ENCODE measurements around the gene FSIP1. TPM values are rescaled to one million over a fixed set of nuclear protein-coding genes. Genes with fewer than 3 reads are reported as not detected.

Gene FSIP1
- total RNA-seq, 2 experiments from 2014 or later: 0.50 to 0.56 TPM

DNA sequence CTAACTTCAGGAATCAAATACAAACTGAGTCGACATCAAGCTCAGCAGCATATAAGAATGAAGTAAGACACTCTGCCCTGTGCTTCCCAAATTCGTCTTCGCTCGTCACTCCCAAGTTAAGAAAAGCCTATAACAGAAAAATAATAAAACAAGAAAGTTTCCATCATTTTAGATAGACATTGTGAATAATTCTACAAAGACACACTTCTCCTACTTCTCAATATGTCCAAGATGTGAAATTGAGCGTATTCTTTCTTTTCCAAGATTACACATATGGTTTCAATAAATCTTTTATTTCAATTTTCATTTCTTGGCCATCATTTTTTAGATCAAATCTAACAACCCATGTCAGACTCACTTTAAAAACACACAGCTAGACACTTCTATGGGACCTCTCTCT, 85.1 kb downstream of the FSIP1 start:
- Mint-ChIP-seq H3K4me1 (no peaks in the 10 kb centered on the region), H3K27me3 (peaks cover 11% of the 10 kb centered on the region), H3K27ac (no peak overlapping the region), H3K36me3 (no peaks in the 10 kb centered on the region), H3K4me3 (no peak overlapping the region), H3K9me3 (ENCODE audit: low read depth) (no peaks in the 10 kb centered on the region)
- CTCF ChIA-PET: interaction anchor here (0.6 to 1.5 kb wide), 2 partner anchors 59 to 102 kb away, joined by 3 to 4 read pairs; no protein-coding TSS in a partner anchor
- ATAC-seq: no peak
- no peak for DNase-seq

GRCh38 chr15:39695793-39696192, 86.8 kb downstream of the FSIP1 start:
- ATAC-seq: no peak
- H3K4me1 Mint-ChIP-seq: peaks cover 2% of the 10 kb centered on the region

DNA sequence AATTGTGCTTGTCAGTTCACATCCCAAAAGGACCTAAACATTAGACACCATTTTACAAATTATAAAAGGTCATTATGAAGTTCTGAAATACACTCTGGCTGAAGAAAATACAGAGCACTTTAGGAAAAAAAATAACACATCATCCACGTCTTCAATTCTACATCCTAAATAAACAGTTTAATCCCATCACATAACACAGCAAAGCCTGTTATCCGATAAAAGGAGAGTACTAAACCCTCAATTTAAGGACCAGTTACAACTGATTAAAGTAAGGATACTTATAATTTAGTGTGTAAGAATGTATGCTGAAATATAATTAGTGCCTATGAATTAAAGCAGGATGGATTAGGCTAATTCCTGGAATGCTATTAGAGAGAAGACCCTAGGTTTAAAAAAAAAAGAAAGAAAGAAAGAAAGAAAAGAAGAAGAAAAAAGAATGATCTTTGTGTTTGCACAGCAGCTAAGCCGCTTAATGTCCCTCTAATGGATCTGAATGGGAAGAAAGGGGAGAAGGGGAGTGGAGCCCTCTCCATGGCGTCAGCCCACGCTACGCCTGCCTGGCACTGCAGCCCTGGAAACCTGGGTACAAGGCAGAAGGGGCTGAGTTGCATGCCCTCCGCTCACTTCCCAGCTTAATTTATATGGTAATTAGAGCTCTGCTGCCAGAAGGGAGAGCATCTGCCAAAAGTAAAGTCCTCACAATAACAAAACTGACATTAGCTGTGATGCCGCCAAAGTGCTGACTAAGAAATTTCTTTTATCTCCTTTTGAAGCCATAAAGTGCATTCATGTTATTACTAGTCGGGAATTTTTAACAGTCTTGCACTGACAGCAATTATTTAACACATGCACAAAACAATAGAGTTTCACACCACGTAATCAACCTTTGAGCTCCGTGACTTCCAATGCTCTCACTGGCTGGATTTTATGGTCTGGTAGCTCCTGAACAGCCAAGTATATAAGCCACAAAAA, 90.0 kb downstream of the FSIP1 start:
- Mint-ChIP-seq H3K4me1 (peaks cover 2% of the 10 kb centered on the region), H3K9me3 (ENCODE audit: low read depth) (no peaks in the 10 kb centered on the region), H3K4me3 (no peak overlapping the region), H3K27ac (no peak overlapping the region), H3K27me3 (peaks cover 11% of the 10 kb centered on the region), H3K36me3 (no peaks in the 10 kb centered on the region)
- CTCF ChIA-PET: interaction anchor here (0.7 to 1.0 kb wide), 2 partner anchors 56 to 65 kb away, joined by 3 read pairs; no protein-coding TSS in a partner anchor
- DNase-seq: no peak
- no peak for ATAC-seq

More at GRCh38 chr15:39695793-39696192, 86.8 kb downstream of the FSIP1 start:
- CTCF ChIA-PET: no interaction called here
- H3K27ac Mint-ChIP-seq: no peak overlapping the region
- no peaks in the 10 kb centered on the region for H3K36me3 Mint-ChIP-seq
- peaks cover 12% of the 10 kb centered on the region for H3K27me3 Mint-ChIP-seq
- DNase-seq: no peak
- H3K4me3 Mint-ChIP-seq: no peak overlapping the region
- no peaks in the 10 kb centered on the region for H3K9me3 Mint-ChIP-seq (ENCODE audit: low read depth)

- Mint-ChIP-seq H3K4me3 (no peak overlapping the region), H3K9me3 (ENCODE audit: low read depth) (no peaks in the 10 kb centered on the region), H3K27me3 (peaks cover 9% of the 10 kb centered on the region), H3K4me1 (peaks cover 2% of the 10 kb centered on the region), H3K27ac (no peak overlapping the region), H3K36me3 (no peaks in the 10 kb centered on the region)
- ATAC-seq (no peak), DNase-seq (no peak)
- CTCF ChIA-PET: interaction anchor here (0.7 kb wide), 1 partner anchor 66 kb away, joined by 3 read pairs; no protein-coding TSS in a partner anchor
Measured at GRCh38 chr15:39690881-39691634, 91.6 kb downstream of the FSIP1 start.

GRCh38 chr15:39687965-39688364, 94.7 kb downstream of the FSIP1 start:
- Mint-ChIP-seq H3K27ac (no peak overlapping the region), H3K36me3 (no peaks in the 10 kb centered on the region), H3K9me3 (ENCODE audit: low read depth) (no peaks in the 10 kb centered on the region), H3K4me3 (no peak overlapping the region), H3K27me3 (peaks cover 6% of the 10 kb centered on the region), H3K4me1 (peaks cover 4% of the 10 kb centered on the region)
- CTCF ChIA-PET: interaction anchor here (1.0 to 2.8 kb wide), 2 partner anchors 23 to 69 kb away, joined by 4 to 36 read pairs; no protein-coding TSS in a partner anchor
- no peak for ATAC-seq
- DNase-seq: no peak

- Mint-ChIP-seq H3K27me3 (no peaks in the 10 kb centered on the region), H3K36me3 (no peaks in the 10 kb centered on the region)
- CTCF ChIA-PET: interaction anchor here (0.6 to 2.8 kb wide), 24 partner anchors 10 to 190 kb away, joined by 3 to 36 read pairs (median 4); partner anchors contain the start of gene FSIP1
Measured at GRCh38 chr15:39685999-39686613, 96.5 kb downstream of the FSIP1 start.

DNA sequence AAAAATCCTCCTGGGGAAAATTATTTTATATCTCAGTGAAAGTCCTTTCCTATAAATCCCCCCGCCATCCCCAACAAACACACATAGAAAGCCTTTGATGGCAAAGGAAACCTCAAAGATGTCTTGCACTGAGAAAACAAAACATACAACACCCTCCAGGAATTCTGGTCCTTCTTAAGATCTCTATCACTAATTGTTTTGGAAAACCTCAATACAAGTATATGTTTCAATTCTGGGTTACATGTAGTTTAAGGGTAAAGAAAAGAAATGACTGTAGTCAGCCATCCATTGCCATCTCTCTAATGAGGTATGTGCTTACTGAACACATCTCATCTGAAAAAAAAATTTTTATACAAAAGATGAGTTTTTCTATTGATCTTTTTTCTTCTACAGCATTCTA, 97.3 kb downstream of the FSIP1 start:
- CTCF ChIA-PET: interaction anchor here (0.6 to 2.8 kb wide), 21 partner anchors 9 to 191 kb away, joined by 3 to 36 read pairs (median 4); partner anchors contain the start of gene FSIP1
- no peak overlapping the region for H3K27ac Mint-ChIP-seq
- ATAC-seq: no peak

More at GRCh38 chr15:39685999-39686613, 96.5 kb downstream of the FSIP1 start:
- no peak overlapping the region for H3K4me3 Mint-ChIP-seq
- H3K27ac Mint-ChIP-seq: no peak overlapping the region
- no peaks in the 10 kb centered on the region for H3K9me3 Mint-ChIP-seq (ENCODE audit: low read depth)
- H3K4me1 Mint-ChIP-seq: peaks cover 4% of the 10 kb centered on the region
- ATAC-seq (peak; percentile 55), DNase-seq (no peak)

GRCh38 chr15:39684233-39684632, 98.4 kb downstream of the FSIP1 start:
- H3K4me3 Mint-ChIP-seq: no peak overlapping the region
- no peaks in the 10 kb centered on the region for H3K9me3 Mint-ChIP-seq (ENCODE audit: low read depth)
- DNase-seq: no peak
- CTCF ChIA-PET: interaction anchor here (0.6 to 1.4 kb wide), 3 partner anchors 56 to 107 kb away, joined by 3 to 4 read pairs (median 4); partner anchors contain the start of gene THBS1
- no peak overlapping the region for H3K27ac Mint-ChIP-seq
- ATAC-seq: no peak
- peaks cover 2% of the 10 kb centered on the region for H3K4me1 Mint-ChIP-seq
- H3K27me3 Mint-ChIP-seq: no peaks in the 10 kb centered on the region
- no peaks in the 10 kb centered on the region for H3K36me3 Mint-ChIP-seq

More for the DNA sequence above, 97.3 kb downstream of the FSIP1 start:
- Mint-ChIP-seq H3K27me3 (no peaks in the 10 kb centered on the region), H3K4me1 (peaks cover 2% of the 10 kb centered on the region), H3K9me3 (ENCODE audit: low read depth) (no peaks in the 10 kb centered on the region), H3K36me3 (no peaks in the 10 kb centered on the region), H3K4me3 (no peak overlapping the region)
- no peak for DNase-seq

- Mint-ChIP-seq H3K4me3 (no peak overlapping the region), H3K4me1 (peaks cover 2% of the 10 kb centered on the region), H3K27ac (no peak overlapping the region), H3K27me3 (no peaks in the 10 kb centered on the region), H3K9me3 (ENCODE audit: low read depth) (no peaks in the 10 kb centered on the region), H3K36me3 (no peaks in the 10 kb centered on the region)
- no peak for ATAC-seq
- no peak for DNase-seq
- CTCF ChIA-PET: interaction anchor here (1.5 kb wide), 1 partner anchor 74 kb away, joined by 7 read pairs; no protein-coding TSS in a partner anchor
Measured at GRCh38 chr15:39682366-39682765, 100.3 kb downstream of the FSIP1 start.

DNA sequence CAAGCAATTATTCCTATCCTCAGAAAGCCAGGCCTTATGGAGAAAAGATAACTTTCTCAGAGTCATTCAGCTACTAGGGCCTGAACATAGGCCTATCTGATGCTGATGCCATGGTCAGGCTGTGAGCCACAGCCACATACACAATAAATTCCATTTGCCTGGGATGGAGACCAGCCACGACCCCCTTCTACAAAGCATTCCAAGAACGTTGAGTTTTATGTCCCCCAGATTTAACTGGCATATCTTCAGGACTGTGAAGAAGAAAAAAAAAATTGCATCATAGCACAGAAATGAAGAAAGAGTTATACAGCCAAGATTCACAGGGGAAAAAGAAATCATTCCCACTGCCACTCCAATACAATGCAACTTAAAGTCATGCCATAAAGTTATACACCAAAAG, 101.8 kb downstream of the FSIP1 start:
- CTCF ChIA-PET: no interaction called here
- DNase-seq (no peak), ATAC-seq (no peak)
- H3K27ac Mint-ChIP-seq: no peak overlapping the region
- no peaks in the 10 kb centered on the region for H3K36me3 Mint-ChIP-seq
- peaks cover 2% of the 10 kb centered on the region for H3K4me1 Mint-ChIP-seq
- H3K4me3 Mint-ChIP-seq: no peak overlapping the region
- no peaks in the 10 kb centered on the region for H3K27me3 Mint-ChIP-seq
- H3K9me3 Mint-ChIP-seq (ENCODE audit: low read depth): no peaks in the 10 kb centered on the region

GRCh38 chr15:39672666-39673065, 110.0 kb downstream of the FSIP1 start:
- CTCF ChIA-PET: no interaction called here
- Mint-ChIP-seq H3K4me3 (no peak overlapping the region), H3K27me3 (peaks cover 3% of the 10 kb centered on the region), H3K36me3 (no peaks in the 10 kb centered on the region), H3K4me1 (no peaks in the 10 kb centered on the region), H3K27ac (no peak overlapping the region), H3K9me3 (ENCODE audit: low read depth) (no peaks in the 10 kb centered on the region)
- ATAC-seq (no peak), DNase-seq (no peak)

- H3K36me3 Mint-ChIP-seq: no peaks in the 10 kb centered on the region
- DNase-seq (no peak), ATAC-seq (no peak)
- CTCF ChIA-PET: interaction anchor here (1.2 kb wide), 1 partner anchor 13 kb away, joined by 3 read pairs; no protein-coding TSS in a partner anchor
- H3K27ac Mint-ChIP-seq: no peak overlapping the region
- no peaks in the 10 kb centered on the region for H3K9me3 Mint-ChIP-seq (ENCODE audit: low read depth)
- no peak overlapping the region for H3K4me3 Mint-ChIP-seq
- peaks cover 3% of the 10 kb centered on the region for H3K27me3 Mint-ChIP-seq
- H3K4me1 Mint-ChIP-seq: no peaks in the 10 kb centered on the region
Measured at GRCh38 chr15:39672184-39672583, 110.5 kb downstream of the FSIP1 start.

GRCh38 chr15:39670687-39671086, 112.0 kb downstream of the FSIP1 start:
- Mint-ChIP-seq H3K4me1 (peaks cover under 1% of the 10 kb centered on the region), H3K4me3 (no peak overlapping the region), H3K36me3 (no peaks in the 10 kb centered on the region), H3K27ac (no peak overlapping the region), H3K9me3 (ENCODE audit: low read depth) (no peaks in the 10 kb centered on the region), H3K27me3 (peaks cover 3% of the 10 kb centered on the region)
- CTCF ChIA-PET: interaction anchor here (1.8 kb wide), 1 partner anchor 86 kb away, joined by 7 read pairs; no protein-coding TSS in a partner anchor
- no peak for ATAC-seq
- no peak for DNase-seq
